CD4-positive, alpha-beta memory T cell (primary cell): Measurements from ENCODE around the gene MEST. TPM values are rescaled to one million over a fixed set of nuclear protein-coding genes. Genes with fewer than 3 reads are reported as not detected.
"Not testable (repeated sequence)": the region's sequence is repeated elsewhere in the genome, so short reads cannot be mapped to it uniquely, and the experiment has no call there.

Experiments used
- CTCF ChIA-PET: fragments of 350-600 bp; sonication (Branson Sonifier 250); formaldehyde crosslinking; loops from one replicate; lab custom pipeline; 2021; ENCODE audit warnings: inconsistent platforms; ENCODE audit not compliant: partially characterized antibody; lab: Charles Lee
- POLR2A ChIA-PET: fragments of 350-600 bp; sonication (Branson Sonifier 250); formaldehyde crosslinking; loops from one replicate; lab custom pipeline; 2021; ENCODE audit not compliant: partially characterized antibody; lab: Charles Lee
- DNase-seq, 5 donors: peaks; one replicate each; pipeline versions ENCODE4 v3.0.0 to v3.0.0-alpha.2; 2020 to 2022; ENCODE audit warnings: mixed read lengths in 1 of 5
- H3K27ac ChIP-seq: one replicate; pipeline ENCODE4 v1.7.0; 2013; ENCODE audit warnings: low read depth, low read length
- H3K27me3 ChIP-seq: 2 replicates; pipeline ENCODE4 v1.7.0; 2013; ENCODE audit warnings: mild to moderate bottlenecking, low read length, moderate library complexity; ENCODE audit not compliant: insufficient read depth
- H3K36me3 ChIP-seq: 2 replicates; pipeline ENCODE4 v1.7.0; 2013; ENCODE audit warnings: mild to moderate bottlenecking, low read length, moderate library complexity; ENCODE audit not compliant: insufficient read depth
- H3K4me1 ChIP-seq: 2 replicates; pipeline ENCODE4 v1.7.0; 2013; ENCODE audit warnings: mild to moderate bottlenecking, low read length, moderate library complexity; ENCODE audit not compliant: insufficient read depth
- H3K4me3 ChIP-seq, 2 donors: one replicate each; pipeline ENCODE4 v1.7.0; 2013; ENCODE audit warnings: low read length in 2 of 2, mild to moderate bottlenecking in 1 of 2
- H3K9me3 ChIP-seq, 2 donors: one replicate each; pipeline ENCODE4 v1.7.0; 2013; ENCODE audit warnings: low read length in 2 of 2, control low read depth in 1 of 2; ENCODE audit not compliant: control insufficient read depth in 1 of 2
- H3K27ac Mint-ChIP-seq, 7 donors: one replicate each; pipeline ENCODE4 v1.8.0; 2020 to 2021; ENCODE audit warnings: mixed read lengths in 7 of 7, mild to moderate bottlenecking in 6 of 7, inconsistent platforms in 3 of 7, moderate library complexity in 3 of 7
- H3K27me3 Mint-ChIP-seq, 2 donors: one replicate each; pipeline ENCODE4 v1.8.0; 2020 to 2021; ENCODE audit warnings: mixed read lengths in 2 of 2
- H3K36me3 Mint-ChIP-seq, 2 donors: one replicate each; pipeline ENCODE4 v1.8.0; 2020 to 2021; ENCODE audit warnings: mixed read lengths in 2 of 2, inconsistent platforms in 1 of 2, mild to moderate bottlenecking in 1 of 2
- H3K4me1 Mint-ChIP-seq, 4 donors: one replicate each; pipeline ENCODE4 v1.8.0; 2020 to 2021; ENCODE audit warnings: mixed read lengths in 4 of 4, mild to moderate bottlenecking in 1 of 4
- H3K4me3 Mint-ChIP-seq, 8 donors: one replicate each; pipeline ENCODE4 v1.8.0; 2020 to 2021; ENCODE audit warnings: mixed read lengths in 8 of 8, mild to moderate bottlenecking in 7 of 8, moderate library complexity in 6 of 8, inconsistent platforms in 3 of 8
- H3K9me3 Mint-ChIP-seq, 8 donors: one replicate each; pipeline ENCODE4 v1.8.0; 2020 to 2021; ENCODE audit warnings: mixed read lengths in 8 of 8, mild to moderate bottlenecking in 5 of 8, inconsistent platforms in 3 of 8, moderate library complexity in 1 of 8
- intact Hi-C: fragments of 100-400 bp; cut with micrococcal nuclease; formaldehyde crosslinking; loops from one replicate; pipeline ENCODE4 v1.15.1; 2023
- polyA plus RNA-seq, 2 donors: library from polyadenylated mRNA; unstranded; fragments of 300-500 nt; fragmentation: Illumina TruSeq; gene quantifications; one replicate each; pipeline ENCODE4 v1.2.3, GENCODE V29; 2021
- total RNA-seq, 2 experiments: library from RNA; stranded (reverse); gene quantifications; one replicate each; pipeline ENCODE4 v1.2.3, GENCODE V29; 2021

The MEST gene, protein sequence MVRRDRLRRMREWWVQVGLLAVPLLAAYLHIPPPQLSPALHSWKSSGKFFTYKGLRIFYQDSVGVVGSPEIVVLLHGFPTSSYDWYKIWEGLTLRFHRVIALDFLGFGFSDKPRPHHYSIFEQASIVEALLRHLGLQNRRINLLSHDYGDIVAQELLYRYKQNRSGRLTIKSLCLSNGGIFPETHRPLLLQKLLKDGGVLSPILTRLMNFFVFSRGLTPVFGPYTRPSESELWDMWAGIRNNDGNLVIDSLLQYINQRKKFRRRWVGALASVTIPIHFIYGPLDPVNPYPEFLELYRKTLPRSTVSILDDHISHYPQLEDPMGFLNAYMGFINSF
- 1 to 10 TPM; 2.3 to 2.8 TPM for total RNA-seq
- polyA plus RNA-seq = 1 to 10 TPM; 3.5 to 9.6 TPM

GRCh38 chr7:130491841-130492522 is at the start of gene MEST:
Gene MEST (plus strand): TSS chr7:130492085. CDS start chr7:130492314, 229 bp downstream.
- Mint-ChIP-seq H3K4me1 (peaks cover 8 to 23% (median 10%) of the 10 kb centered on the region in 4 donors), H3K27ac (no peak within 1 kb of the TSS), H3K36me3 (no peaks in the 10 kb centered on the region), H3K9me3 (peaks cover 0 to 2% (median 0%) of the 10 kb centered on the region in 8 donors), H3K4me3 (peak within 1 kb of the TSS; percentile 45 to 78 (median 62)), H3K27me3 (peaks cover 24 to 26% of the 10 kb centered on the region in 2 donors)
- Histone ChIP-seq H3K27ac (no peak within 1 kb of the TSS), H3K36me3 (no peaks in the 10 kb centered on the region), H3K4me3 (no peak within 1 kb of the TSS), H3K9me3 (no peaks in the 10 kb centered on the region), H3K27me3 (no peaks in the 10 kb centered on the region), H3K4me1 (peaks cover 11% of the 10 kb centered on the region)
- intact Hi-C loops = loop anchor here (10.0 kb wide), 1 partner anchor 247 kb away; no protein-coding TSS in a partner anchor
- ChIA-PET CTCF (no interaction called here), POLR2A (no interaction called here)
- no peak for DNase-seq

DNA sequence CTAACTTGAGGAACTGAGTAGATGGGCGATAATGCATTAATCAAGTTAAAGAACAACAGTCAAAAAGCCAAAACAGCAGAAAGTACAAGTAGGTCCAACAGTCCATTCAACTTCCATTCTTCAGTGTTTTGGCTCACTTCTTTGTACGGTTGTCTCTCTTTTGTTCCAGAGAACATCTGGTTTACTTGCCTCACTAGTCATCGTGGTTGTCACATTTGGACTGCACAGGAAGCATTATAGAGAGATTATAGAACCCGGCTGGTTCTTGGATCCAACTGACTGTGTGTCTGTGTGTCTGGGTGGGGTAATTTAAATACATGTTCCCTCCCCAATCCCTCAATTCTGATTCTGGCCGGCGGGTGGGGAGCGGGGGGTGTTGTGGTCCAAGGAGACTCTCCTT is 49.3 kb upstream of the MEST start:
- Histone ChIP-seq H3K27ac (no peak overlapping the region), H3K4me1 (peaks cover 13% of the 10 kb centered on the region), H3K4me3 (no peak overlapping the region), H3K36me3 (no peaks in the 10 kb centered on the region), H3K9me3 (no peaks in the 10 kb centered on the region), H3K27me3 (no peaks in the 10 kb centered on the region)
- intact Hi-C loops = no loop called here
- H3K27ac Mint-ChIP-seq = peak overlapping the region in 2 of 7 donors; percentile 3 to 42
- H3K9me3 Mint-ChIP-seq = peaks cover 0 to 4% (median 2%) of the 10 kb centered on the region in 8 donors
- H3K27me3 Mint-ChIP-seq = peaks cover 0 to 6% of the 10 kb centered on the region in 2 donors
- H3K4me1 Mint-ChIP-seq = peaks cover 17 to 23% (median 18%) of the 10 kb centered on the region in 4 donors
- H3K36me3 Mint-ChIP-seq = peaks cover 0 to 5% of the 10 kb centered on the region in 2 donors
- no peak for DNase-seq
- ChIA-PET CTCF (no interaction called here), POLR2A (no interaction called here)
- peak overlapping the region in 1 of 8 donors; percentile 98 for H3K4me3 Mint-ChIP-seq

DNA sequence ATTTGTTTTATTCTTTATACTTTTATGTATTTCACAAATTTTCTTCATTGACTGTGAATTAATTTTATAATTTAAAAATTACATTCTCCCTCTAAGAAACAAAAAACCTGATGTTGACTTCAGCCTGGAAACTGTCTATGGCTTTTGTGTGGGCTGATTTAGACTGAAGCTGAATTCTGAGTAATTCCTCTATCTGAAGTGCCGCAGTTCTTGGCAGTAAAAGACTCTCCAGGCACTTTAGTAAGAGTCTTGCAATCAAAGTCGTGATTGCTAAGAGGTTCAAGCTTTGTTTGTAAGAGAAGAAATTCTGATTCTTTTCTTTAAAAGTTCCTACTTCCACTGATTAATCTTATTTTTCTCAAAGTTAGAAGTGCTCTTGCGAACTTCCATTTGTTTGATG is 47.7 kb upstream of the MEST start:
- Mint-ChIP-seq H3K36me3 (peaks cover 0 to 5% of the 10 kb centered on the region in 2 donors), H3K9me3 (peaks cover 0 to 13% (median 9%) of the 10 kb centered on the region in 8 donors), H3K27me3 (peaks cover 2 to 8% of the 10 kb centered on the region in 2 donors), H3K27ac (no peak overlapping the region), H3K4me3 (no peak overlapping the region), H3K4me1 (peaks cover 17 to 23% (median 18%) of the 10 kb centered on the region in 4 donors)
- ChIA-PET CTCF (no interaction called here), POLR2A (no interaction called here)
- no peaks in the 10 kb centered on the region for H3K9me3 ChIP-seq
- no peaks in the 10 kb centered on the region for H3K27me3 ChIP-seq
- no peak overlapping the region for H3K27ac ChIP-seq
- H3K36me3 ChIP-seq = no peaks in the 10 kb centered on the region
- no peak overlapping the region for H3K4me3 ChIP-seq
- H3K4me1 ChIP-seq = peaks cover 13% of the 10 kb centered on the region
- no peak for DNase-seq
- intact Hi-C loops = no loop called here

DNA sequence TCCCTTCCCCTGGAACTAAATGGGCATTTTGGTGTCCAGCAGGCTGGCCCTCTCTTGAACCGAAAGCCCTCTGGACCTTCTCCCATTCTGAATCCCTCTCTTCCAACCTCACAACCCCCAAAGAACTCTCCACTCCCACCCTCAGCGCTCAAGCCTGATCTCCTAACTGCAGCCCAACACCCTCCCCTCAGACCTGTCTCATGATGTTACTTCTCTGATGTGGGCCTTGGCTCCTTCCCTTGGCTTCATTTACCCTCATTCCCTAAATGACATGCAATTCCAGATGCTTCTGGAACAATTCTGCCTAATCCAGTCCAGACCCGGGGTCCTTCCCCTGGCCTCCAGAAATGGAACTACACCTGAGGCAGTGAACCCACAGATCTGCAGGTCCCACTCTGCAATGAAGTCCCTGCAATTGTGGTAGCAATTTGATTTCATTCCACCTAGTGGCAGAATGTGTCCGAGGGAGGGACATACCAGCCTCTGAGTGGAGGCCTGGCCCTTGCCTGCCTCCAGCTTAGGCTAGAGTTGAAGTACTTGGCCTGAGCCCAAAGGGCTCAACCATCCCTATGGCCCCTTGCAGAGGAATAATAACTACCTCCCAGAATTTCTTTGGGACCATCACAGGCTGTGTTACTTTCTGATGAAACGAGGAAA is 47.0 kb upstream of the MEST start:
- Histone ChIP-seq H3K27ac (no peak overlapping the region), H3K9me3 (no peaks in the 10 kb centered on the region), H3K36me3 (no peaks in the 10 kb centered on the region), H3K27me3 (no peaks in the 10 kb centered on the region), H3K4me1 (peaks cover 13% of the 10 kb centered on the region), H3K4me3 (no peak overlapping the region)
- H3K9me3 Mint-ChIP-seq = peaks cover 0 to 13% (median 9%) of the 10 kb centered on the region in 8 donors
- peaks cover 14 to 18% (median 17%) of the 10 kb centered on the region in 4 donors for H3K4me1 Mint-ChIP-seq
- H3K27me3 Mint-ChIP-seq = peaks cover 2 to 8% of the 10 kb centered on the region in 2 donors
- peaks cover 0 to 5% of the 10 kb centered on the region in 2 donors for H3K36me3 Mint-ChIP-seq
- POLR2A ChIA-PET = no interaction called here
- H3K4me3 Mint-ChIP-seq = no peak overlapping the region
- intact Hi-C loops = no loop called here
- CTCF ChIA-PET = no interaction called here
- no peak overlapping the region for H3K27ac Mint-ChIP-seq
- no peak for DNase-seq

DNA sequence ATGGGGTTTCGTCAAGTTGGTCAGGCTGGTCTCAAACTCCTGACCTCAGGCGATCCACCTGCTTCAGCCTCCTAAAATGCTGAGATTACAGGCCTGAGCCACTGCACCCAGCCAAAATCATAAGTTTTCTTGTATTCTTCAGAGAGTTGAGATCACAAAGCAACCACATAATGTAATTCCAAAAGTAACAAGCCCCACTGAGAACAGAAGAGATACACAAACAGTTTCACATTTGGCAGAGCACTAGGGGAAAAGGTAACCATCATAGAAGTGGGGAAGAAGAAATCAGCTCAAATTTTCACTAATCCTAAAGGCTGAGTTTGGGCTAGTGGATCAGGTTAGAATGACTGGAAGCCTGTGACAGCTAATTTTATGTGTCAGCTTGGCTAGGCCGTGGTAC is 45.6 kb upstream of the MEST start:
- H3K36me3 Mint-ChIP-seq = no peaks in the 10 kb centered on the region
- H3K27ac Mint-ChIP-seq = no peak overlapping the region
- Histone ChIP-seq H3K9me3 (no peaks in the 10 kb centered on the region), H3K4me1 (peaks cover 8% of the 10 kb centered on the region), H3K4me3 (no peak overlapping the region), H3K27me3 (no peaks in the 10 kb centered on the region), H3K27ac (no peak overlapping the region), H3K36me3 (no peaks in the 10 kb centered on the region)
- H3K4me3 Mint-ChIP-seq = no peak overlapping the region
- ChIA-PET POLR2A (no interaction called here), CTCF (no interaction called here)
- intact Hi-C loops = no loop called here
- no peak for DNase-seq
- H3K4me1 Mint-ChIP-seq = peaks cover 6 to 12% (median 9%) of the 10 kb centered on the region in 4 donors
- peaks cover 0 to 13% (median 9%) of the 10 kb centered on the region in 8 donors for H3K9me3 Mint-ChIP-seq
- H3K27me3 Mint-ChIP-seq = peaks cover 6 to 8% of the 10 kb centered on the region in 2 donors

DNA sequence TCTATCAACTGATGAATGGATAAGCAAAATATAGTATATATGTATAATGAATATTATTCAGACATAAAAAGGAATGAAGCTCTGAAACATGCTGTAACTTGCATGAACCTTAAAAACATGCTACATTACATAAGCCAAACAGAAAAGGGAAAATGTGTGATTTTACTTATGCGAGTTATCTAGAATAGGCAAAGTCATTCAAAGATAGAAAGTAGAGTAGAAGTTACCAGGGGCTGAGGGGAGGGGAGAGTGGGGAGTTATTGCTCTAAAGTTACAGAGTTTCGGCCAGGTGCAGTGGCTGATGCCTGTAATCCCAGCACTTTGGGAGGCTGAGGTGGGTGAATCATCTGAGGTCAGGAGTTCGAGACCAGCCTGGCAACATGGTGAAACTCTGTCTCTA is 40.5 kb upstream of the MEST start:
- H3K4me1 Mint-ChIP-seq, POLR2A ChIA-PET, DNase-seq, H3K27me3 ChIP-seq, H3K27me3 Mint-ChIP-seq, CTCF ChIA-PET, H3K27ac Mint-ChIP-seq, H3K4me1 ChIP-seq, H3K36me3 ChIP-seq, H3K27ac ChIP-seq, intact Hi-C loops, H3K9me3 ChIP-seq, H3K4me3 Mint-ChIP-seq, H3K4me3 ChIP-seq, H3K36me3 Mint-ChIP-seq: not testable (repeated sequence)
- H3K9me3 Mint-ChIP-seq = peaks cover 0 to 13% (median 9%) of the 10 kb centered on the region in 8 donors

GRCh38 chr7:130452951-130453350 is 38.9 kb upstream of the MEST start:
- CTCF ChIA-PET = no interaction called here

More at GRCh38 chr7:130452951-130453350, 38.9 kb upstream of the MEST start:
- H3K9me3 Mint-ChIP-seq = peaks cover 0 to 8% (median 4%) of the 10 kb centered on the region in 8 donors
- Histone ChIP-seq H3K4me3 (no peak overlapping the region), H3K4me1 (peaks cover 4% of the 10 kb centered on the region), H3K36me3 (no peaks in the 10 kb centered on the region), H3K9me3 (no peaks in the 10 kb centered on the region), H3K27ac (no peak overlapping the region), H3K27me3 (no peaks in the 10 kb centered on the region)
- H3K36me3 Mint-ChIP-seq = no peaks in the 10 kb centered on the region
- H3K27ac Mint-ChIP-seq = no peak overlapping the region
- intact Hi-C loops = no loop called here
- peaks cover 2 to 8% of the 10 kb centered on the region in 2 donors for H3K27me3 Mint-ChIP-seq
- H3K4me3 Mint-ChIP-seq = no peak overlapping the region
- H3K4me1 Mint-ChIP-seq = peaks cover 0 to under 1% (median under 1%) of the 10 kb centered on the region in 4 donors
- DNase-seq = no peak
- POLR2A ChIA-PET = no interaction called here
